Panc1 (cell line): Measurements from ENCODE around the gene RNF175. TPM values are rescaled to one million over a fixed set of nuclear protein-coding genes. Genes with fewer than 3 reads are reported as not detected.

Experiments
- ATAC-seq: fragments of 200-7000 bp; cut with Tn5 transposase; 2 replicates; pipeline ENCODE4 v1.9.1; 2020; ENCODE audit warnings: mild to moderate bottlenecking, moderate library complexity
- BruUV-seq: library from RNA; stranded (reverse); fragments of 400-500 nt; replicated peaks from 2 replicates; lab custom pipeline; 2021; lab: Mats Ljungman, UMichigan
- CTCF ChIA-PET: fragments of 300-600 bp; sonication (Branson Sonifier 250); formaldehyde crosslinking; loops from one replicate; lab custom pipeline; 2022; ENCODE audit warnings: antibody characterized with exemption; lab: Charles Lee
- POLR2A ChIA-PET: fragments of 300-600 bp; sonication (Branson Sonifier 250); formaldehyde crosslinking; loops from one replicate; lab custom pipeline; 2022; ENCODE audit warnings: antibody characterized with exemption; lab: Charles Lee
- DNase-seq: peaks from one replicate; pipeline ENCODE4 v3.0.0-alpha.2; 2010; ENCODE audit warnings: low read depth, low spot score
- H3K27ac ChIP-seq: 2 replicates; pipeline ENCODE4 v1.5.1; 2011; ENCODE audit warnings: mild to moderate bottlenecking, low read length, inconsistent platforms
- H3K27me3 ChIP-seq: fragments of 200-500 bp; sonication (Bioruptor generic); 2 replicates; pipeline ENCODE4 v1.6.0; 2014; ENCODE audit warnings: low read length, inconsistent platforms; ENCODE audit not compliant: control insufficient read depth, insufficient read depth
- H3K36me3 ChIP-seq: fragments of 200-500 bp; sonication (Bioruptor generic); 2 replicates; pipeline ENCODE4 v1.5.1; 2014; ENCODE audit warnings: inconsistent platforms, mild to moderate bottlenecking, low read length, moderate library complexity; ENCODE audit not compliant: control insufficient read depth, insufficient read depth
- H3K4me1 ChIP-seq: 2 replicates; pipeline ENCODE4 v1.5.1; 2011; ENCODE audit warnings: inconsistent platforms, mild to moderate bottlenecking, low read length, moderate library complexity; ENCODE audit not compliant: control insufficient read depth, insufficient read depth
- H3K4me3 ChIP-seq, 2 experiments: 2 replicates each; pipeline ENCODE4 v1.5.1; 2011 to 2012; ENCODE audit warnings: low read depth in 2 of 2, low read length in 2 of 2, mild to moderate bottlenecking in 2 of 2, inconsistent platforms in 1 of 2, moderate library complexity in 1 of 2
- H3K9me3 ChIP-seq: fragments of 200-500 bp; sonication (Bioruptor generic); 2 replicates; pipeline ENCODE4 v1.5.1; 2014; ENCODE audit warnings: low read depth, mild to moderate bottlenecking, inconsistent platforms, low read length, moderate library complexity; ENCODE audit not compliant: control insufficient read depth, insufficient read depth
- CTCF ChIP-seq: fragments of 450-650 bp; IDR thresholded peaks from 2 replicates; pipeline ENCODE4 v1.5.1; 2017; ENCODE audit warnings: mild to moderate bottlenecking
- POLR2AphosphoS5 ChIP-seq: IDR thresholded peaks from 2 replicates; pipeline ENCODE4 v1.6.1; 2012; ENCODE audit warnings: mild to moderate bottlenecking, low read depth, low read length, moderate library complexity
- REST ChIP-seq, 2 experiments: IDR thresholded peaks; 2 replicates each; pipeline ENCODE4 v1.6.1; 2011 to 2012; ENCODE audit warnings: low read depth in 2 of 2, control low read depth in 1 of 2, low read length in 1 of 2, mild to moderate bottlenecking in 1 of 2, moderate library complexity in 1 of 2; ENCODE audit not compliant: insufficient read depth in 1 of 2
- SIN3A ChIP-seq: IDR thresholded peaks from 2 replicates; pipeline ENCODE4 v1.6.1; 2012; ENCODE audit warnings: low read depth, mild to moderate bottlenecking, low read length, moderate library complexity, borderline replicate concordance; ENCODE audit not compliant: insufficient read depth
- TCF7L2 ChIP-seq: IDR thresholded peaks from 2 replicates; pipeline ENCODE4 v1.6.1; 2011; ENCODE audit warnings: mild to moderate bottlenecking, low read depth, low read length, inconsistent platforms
- in situ Hi-C: cut with HindIII; loops from 2 replicates; pipeline ENCODE4 v1.10.0; 2016; ENCODE audit warnings: low sequenced_read_pairs, low pct_unique_long_range_greater_than_20kb
- intact Hi-C: fragments of 100-400 bp; cut with micrococcal nuclease; formaldehyde crosslinking; loops from one replicate; pipeline ENCODE4 v1.10.0; 2022; ENCODE audit not compliant: unreplicated experiment
- total RNA-seq: library from RNA; stranded (reverse); gene quantifications from one replicate; pipeline ENCODE4 v1.2.1, GENCODE V29; 2021; ENCODE audit not compliant: unreplicated experiment

RNF175 gene
- total RNA-seq, 1 experiment from 2014 or later, result not detected

- no peak for TF ChIP-seq POLR2AphosphoS5
- TF ChIP-seq SIN3A, result no peak
- TF ChIP-seq TCF7L2, result no peak
- TF ChIP-seq CTCF, result no peak
- no peak for TF ChIP-seq REST (IDR thresholded peaks at IDR 0.05; ENCODE audit: insufficient read depth in 1 of 2, low read depth in 2 of 2, low read length in 1 of 2)
- Histone ChIP-seq H3K4me1 (no peaks in the 10 kb centered on the region), H3K27ac (no peak overlapping the region), H3K4me3 (no peak overlapping the region), H3K9me3 (no peaks in the 10 kb centered on the region), H3K27me3 (no peaks in the 10 kb centered on the region), H3K36me3 (no peaks in the 10 kb centered on the region)
- no peak for ATAC-seq
- no TSS peak for BruUV-seq
- POLR2A ChIA-PET, result no interaction called here
- in situ Hi-C loops (no loop called here), intact Hi-C loops (no loop called here)
- CTCF ChIA-PET, result no interaction called here
- no peak for DNase-seq
Measured at GRCh38 chr4:153764601-153765368, 5.0 kb upstream of the RNF175 start.

GRCh38 chr4:153763404-153763803, 3.6 kb upstream of the RNF175 start:
- H3K36me3 ChIP-seq, result no peaks in the 10 kb centered on the region
- intact Hi-C loops (no loop called here), in situ Hi-C loops (no loop called here)
- TF ChIP-seq CTCF (peak; percentile 42), POLR2AphosphoS5 (no peak)
- DNase-seq (no peak), ATAC-seq (no peak)
- H3K27ac ChIP-seq, result no peak overlapping the region
- CTCF ChIA-PET, result no interaction called here
- H3K9me3 ChIP-seq, result no peaks in the 10 kb centered on the region
- no TSS peak for BruUV-seq
- POLR2A ChIA-PET, result no interaction called here
- no peaks in the 10 kb centered on the region for H3K4me1 ChIP-seq
- no peaks in the 10 kb centered on the region; the same call in 1 of the 2 replicates for H3K27me3 ChIP-seq
- no peak overlapping the region for H3K4me3 ChIP-seq
